ENCODE data around the gene RPS27A. TPM values are rescaled to one million over a fixed set of nuclear protein-coding genes. Genes with fewer than 3 reads are reported as not detected.
"Not testable (repeated sequence)": the region's sequence is repeated elsewhere in the genome, so short reads cannot be mapped to it uniquely, and the experiment has no call there.

Gene RPS27A
- total and polyA plus RNA-seq, 4 donors, result 549 to 1,805 (median 1,092) TPM

DNA sequence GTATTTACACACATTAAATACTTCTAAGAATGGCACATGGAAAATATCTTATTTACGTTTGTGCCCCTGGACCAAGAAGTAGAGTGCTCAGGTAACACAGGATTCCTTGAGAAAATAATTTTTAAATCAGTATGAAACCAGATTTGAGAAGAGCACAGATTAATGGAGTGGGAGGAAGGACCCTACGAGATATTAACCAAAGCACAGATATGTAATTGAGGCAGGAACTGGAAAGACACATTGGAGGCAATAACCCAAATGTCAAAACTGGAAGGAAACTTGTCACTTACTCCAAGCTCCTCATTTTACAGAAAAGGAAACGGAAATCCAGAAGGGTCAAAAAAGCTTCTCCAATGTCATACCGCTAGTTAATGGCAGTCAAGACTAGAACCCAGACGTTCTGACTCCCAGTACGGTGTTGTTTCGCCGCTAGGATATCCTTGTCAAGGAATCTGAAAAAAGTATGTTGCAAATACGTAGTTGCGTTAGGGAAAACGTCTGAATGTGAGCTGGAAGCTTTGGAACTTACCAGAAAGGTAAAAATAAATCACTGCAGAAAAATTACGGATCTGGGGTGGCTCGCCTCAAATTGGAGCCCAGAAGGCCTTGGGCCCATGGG is 35.9 kb downstream of the RPS27A start:
- H3K27ac ChIP-seq (ENCODE audit: low read depth, low read length), result peak overlapping the region; percentile 88
- peaks cover 7% of the 10 kb centered on the region for H3K4me1 ChIP-seq (ENCODE audit: control insufficient read depth, insufficient read depth, low read length)
- H3K36me3 ChIP-seq (ENCODE audit: control insufficient read depth, insufficient read depth, low read length), result peaks cover 9% of the 10 kb centered on the region
- no peak for DNase-seq (ENCODE audit: low read depth in 4 of 6, low spot score in 6 of 6)
- no peaks in the 10 kb centered on the region for H3K9me3 ChIP-seq (ENCODE audit: control insufficient read depth, insufficient read depth, low read length)
- H3K4me3 ChIP-seq (ENCODE audit: low read depth, low read length), result peak overlapping the region; percentile 94
- H3K27me3 ChIP-seq (ENCODE audit: control insufficient read depth, insufficient read depth, low read length), result no peaks in the 10 kb centered on the region
- 9% methylated on average over 11 of the region's 13 CpGs for WGBS (ENCODE audit: insufficient coverage)

DNA sequence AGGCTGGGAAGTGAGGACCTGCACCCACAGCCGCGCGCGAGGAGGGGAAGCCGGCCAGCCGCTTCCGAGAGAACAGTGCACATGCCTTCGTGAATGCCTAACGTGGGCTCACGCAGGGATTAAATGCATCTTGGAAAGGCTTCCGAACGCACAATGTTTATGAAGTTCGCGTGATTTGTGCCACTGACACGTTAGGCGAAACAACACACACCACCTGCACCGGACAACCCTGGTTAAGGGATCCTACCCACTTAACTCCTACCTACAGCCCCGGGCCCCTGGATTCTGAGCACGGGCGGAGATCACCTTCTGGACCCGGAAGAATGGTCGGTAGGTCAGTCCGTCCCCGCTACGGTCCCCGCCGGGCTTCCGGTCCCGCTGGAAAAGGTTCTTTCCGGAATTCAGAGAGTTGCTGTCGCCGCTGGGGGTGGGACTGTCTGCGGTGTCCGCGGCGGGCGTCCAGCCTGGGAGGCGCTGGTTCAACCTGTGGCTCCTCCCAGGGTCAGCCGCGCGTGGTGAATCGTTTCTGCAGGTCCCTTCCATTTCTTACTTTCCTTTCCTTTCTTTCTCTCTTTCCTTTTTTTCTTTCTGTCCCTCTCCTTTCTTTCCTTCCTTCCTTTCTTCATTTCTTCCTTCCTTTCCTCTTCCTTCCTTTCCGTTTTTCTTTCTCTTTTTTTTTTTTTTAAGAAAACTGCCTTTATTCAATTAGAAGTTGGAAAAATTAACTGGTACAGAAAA is 36.6 kb downstream of the RPS27A start, which contains the start of gene MTIF2:
TSS of gene MTIF2 (minus strand) at position 325 of the 738 bp plus-strand sequence. CDS start 5,373 bp downstream, outside the sequence.
- H3K4me1 ChIP-seq (ENCODE audit: control insufficient read depth, insufficient read depth, low read length), result peaks cover 7% of the 10 kb centered on the region
- peaks cover 6% of the 10 kb centered on the region for H3K36me3 ChIP-seq (ENCODE audit: control insufficient read depth, insufficient read depth, low read length)
- peak; percentile 80 to 97 (median 86) for DNase-seq (ENCODE audit: low read depth in 4 of 6, low spot score in 6 of 6)
- H3K9me3 ChIP-seq (ENCODE audit: control insufficient read depth, insufficient read depth, low read length), result no peaks in the 10 kb centered on the region
- peak within 1 kb of the TSS; percentile 94 for H3K4me3 ChIP-seq (ENCODE audit: low read depth, low read length)
- no peaks in the 10 kb centered on the region for H3K27me3 ChIP-seq (ENCODE audit: control insufficient read depth, insufficient read depth, low read length)
- WGBS (ENCODE audit: insufficient coverage), result under 1% methylated on average over 42 of the region's 43 CpGs
- peak within 1 kb of the TSS; percentile 88 for H3K27ac ChIP-seq (ENCODE audit: low read depth, low read length)

GRCh38 chr2:55269645-55269990 is 37.1 kb downstream of the RPS27A start:
- no CpG with 5 or more reads among the region's 7 CpGs for WGBS (ENCODE audit: insufficient coverage)
- peaks cover 7% of the 10 kb centered on the region for H3K4me1 ChIP-seq (ENCODE audit: control insufficient read depth, insufficient read depth, low read length)
- H3K36me3 ChIP-seq (ENCODE audit: control insufficient read depth, insufficient read depth, low read length), result peaks cover 6% of the 10 kb centered on the region
- DNase-seq (ENCODE audit: low read depth in 4 of 6, low spot score in 6 of 6), result peak in 1 of 6 donors; percentile 62
- H3K9me3 ChIP-seq (ENCODE audit: control insufficient read depth, insufficient read depth, low read length), result no peaks in the 10 kb centered on the region
- peak overlapping the region; percentile 94 for H3K4me3 ChIP-seq (ENCODE audit: low read depth, low read length)
- H3K27ac ChIP-seq (ENCODE audit: low read depth, low read length), result peak overlapping the region; percentile 88
- H3K27me3 ChIP-seq (ENCODE audit: control insufficient read depth, insufficient read depth, low read length), result no peaks in the 10 kb centered on the region

DNA sequence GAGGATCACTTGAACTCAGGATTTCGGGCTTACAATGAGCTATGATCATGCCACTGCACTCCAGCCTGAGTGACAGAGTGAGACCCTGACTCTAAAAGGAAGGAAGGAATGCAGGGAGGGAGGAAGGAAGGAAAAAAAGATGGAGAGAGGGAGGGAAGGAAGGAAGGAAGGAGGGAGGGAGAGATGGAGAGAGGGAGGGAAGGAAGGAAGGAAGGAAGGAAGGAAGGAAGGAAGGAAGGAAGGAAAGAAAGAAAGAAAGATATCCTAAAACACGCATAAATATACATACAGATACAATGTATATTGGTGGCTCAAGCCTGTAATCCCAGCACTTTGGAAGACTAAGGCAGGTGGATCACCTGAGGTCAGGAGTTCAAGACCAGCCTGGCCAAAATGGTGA is 41.9 kb downstream of the RPS27A start:
- H3K36me3 ChIP-seq (ENCODE audit: control insufficient read depth, insufficient read depth, low read length); H3K27me3 ChIP-seq (ENCODE audit: control insufficient read depth, insufficient read depth, low read length); H3K4me1 ChIP-seq (ENCODE audit: control insufficient read depth, insufficient read depth, low read length); H3K27ac ChIP-seq (ENCODE audit: low read depth, low read length); H3K4me3 ChIP-seq (ENCODE audit: low read depth, low read length); DNase-seq (ENCODE audit: low read depth in 4 of 6, low spot score in 6 of 6); H3K9me3 ChIP-seq (ENCODE audit: control insufficient read depth, insufficient read depth, low read length): not testable (repeated sequence)
- WGBS (ENCODE audit: insufficient coverage), result 100% methylated on average over 1 of the region's 2 CpGs

- 100% methylated on average over 1 of the region's 3 CpGs for WGBS (ENCODE audit: insufficient coverage)
- H3K27ac ChIP-seq (ENCODE audit: low read depth, low read length), result no peak overlapping the region
- no peaks in the 10 kb centered on the region for H3K36me3 ChIP-seq (ENCODE audit: control insufficient read depth, insufficient read depth, low read length)
- no peak for DNase-seq (ENCODE audit: low read depth in 4 of 6, low spot score in 6 of 6)
- H3K9me3 ChIP-seq (ENCODE audit: control insufficient read depth, insufficient read depth, low read length), result no peaks in the 10 kb centered on the region
- H3K4me1 ChIP-seq (ENCODE audit: control insufficient read depth, insufficient read depth, low read length), result peaks cover 7% of the 10 kb centered on the region
- H3K27me3 ChIP-seq (ENCODE audit: control insufficient read depth, insufficient read depth, low read length), result no peaks in the 10 kb centered on the region
- H3K4me3 ChIP-seq (ENCODE audit: low read depth, low read length), result no peak overlapping the region
Observed at GRCh38 chr2:55277310-55277709, 44.8 kb downstream of the RPS27A start.

GRCh38 chr2:55279214-55279835 is 46.8 kb downstream of the RPS27A start:
- peak in 1 of 6 donors; percentile 57 for DNase-seq (ENCODE audit: low read depth in 4 of 6, low spot score in 6 of 6)
- 10% methylated on average over 2 of the region's 10 CpGs for WGBS (ENCODE audit: insufficient coverage)
- H3K4me1 ChIP-seq (ENCODE audit: control insufficient read depth, insufficient read depth, low read length), result peaks cover 11% of the 10 kb centered on the region
- H3K4me3 ChIP-seq (ENCODE audit: low read depth, low read length); H3K9me3 ChIP-seq (ENCODE audit: control insufficient read depth, insufficient read depth, low read length); H3K27me3 ChIP-seq (ENCODE audit: control insufficient read depth, insufficient read depth, low read length); H3K36me3 ChIP-seq (ENCODE audit: control insufficient read depth, insufficient read depth, low read length); H3K27ac ChIP-seq (ENCODE audit: low read depth, low read length): not testable (repeated sequence)

DNA sequence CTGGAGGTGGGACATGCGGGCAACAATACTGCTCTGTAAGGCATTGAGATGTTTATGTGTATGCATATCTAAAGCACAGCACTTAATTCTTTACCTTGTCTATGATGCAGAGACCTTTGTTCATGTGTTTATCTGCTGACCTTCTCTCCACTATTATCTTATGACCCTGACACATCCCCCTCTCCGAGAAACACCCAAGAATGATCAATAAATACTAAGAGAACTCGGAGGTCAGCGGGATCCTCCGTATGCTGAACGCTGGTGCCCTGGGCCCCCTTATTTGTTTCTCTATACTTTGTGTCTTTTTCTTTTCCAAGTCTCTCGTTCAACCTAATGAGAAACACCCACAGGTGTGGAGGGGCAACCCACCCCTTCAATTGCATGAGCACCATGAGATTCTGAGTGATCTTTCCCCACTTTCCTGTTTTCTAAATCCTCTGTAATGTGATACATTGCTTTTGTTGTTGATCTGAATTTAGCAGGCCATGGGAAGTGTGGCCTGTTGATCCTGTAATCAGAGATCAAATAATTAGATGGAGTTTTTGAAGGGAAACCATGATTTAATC is 47.5 kb downstream of the RPS27A start:
- H3K27ac ChIP-seq (ENCODE audit: low read depth, low read length); H3K4me3 ChIP-seq (ENCODE audit: low read depth, low read length); H3K36me3 ChIP-seq (ENCODE audit: control insufficient read depth, insufficient read depth, low read length); DNase-seq (ENCODE audit: low read depth in 4 of 6, low spot score in 6 of 6); H3K9me3 ChIP-seq (ENCODE audit: control insufficient read depth, insufficient read depth, low read length); H3K27me3 ChIP-seq (ENCODE audit: control insufficient read depth, insufficient read depth, low read length): not testable (repeated sequence)
- H3K4me1 ChIP-seq (ENCODE audit: control insufficient read depth, insufficient read depth, low read length), result peaks cover 11% of the 10 kb centered on the region
- 43% methylated on average over 3 of the region's 7 CpGs for WGBS (ENCODE audit: insufficient coverage)

GRCh38 chr2:55280851-55281546 is 48.5 kb downstream of the RPS27A start:
- not testable (repeated sequence) for H3K36me3 ChIP-seq (ENCODE audit: control insufficient read depth, insufficient read depth, low read length); H3K4me3 ChIP-seq (ENCODE audit: low read depth, low read length); H3K27ac ChIP-seq (ENCODE audit: low read depth, low read length); H3K9me3 ChIP-seq (ENCODE audit: control insufficient read depth, insufficient read depth, low read length); H3K27me3 ChIP-seq (ENCODE audit: control insufficient read depth, insufficient read depth, low read length); DNase-seq (ENCODE audit: low read depth in 4 of 6, low spot score in 6 of 6)
- WGBS (ENCODE audit: insufficient coverage), result 71% methylated on average over 3 of the region's 5 CpGs
- H3K4me1 ChIP-seq (ENCODE audit: control insufficient read depth, insufficient read depth, low read length), result peaks cover 11% of the 10 kb centered on the region

All from spinal cord (tissue), 10 donors.